SK-N-SH (cell line): ENCODE results near the gene C8A. TPM values are rescaled to one million over a fixed set of nuclear protein-coding genes. Genes with fewer than 3 reads are reported as not detected.

Experiments
- CTCF ChIA-PET: fragments of 300-600, 350-600 bp; formaldehyde crosslinking; extraction: SDS; loops from one replicate; lab custom pipeline; 2021; lab: Yijun Ruan, JAX
- POLR2A ChIA-PET: fragments of 350-600 bp; sonication (Branson Sonifier 250); formaldehyde crosslinking; extraction: SDS; loops from one replicate; lab custom pipeline; 2020; ENCODE audit warnings: antibody characterized with exemption, inconsistent platforms; lab: Yijun Ruan, JAX
- DNase-seq: peaks from one replicate; pipeline ENCODE4 v3.0.0; 2012
- H2AFZ ChIP-seq: fragments of 200-600 bp; sonication (generic); 2 replicates; pipeline ENCODE4 v1.8.1; 2016; ENCODE audit warnings: antibody characterized with exemption, mild to moderate bottlenecking, low read depth
- H3F3A ChIP-seq: fragments of 200-600 bp; sonication (generic); replicated peaks from 2 replicates; pipeline ENCODE3; 2016; ENCODE audit warnings: antibody characterized with exemption, mild to moderate bottlenecking; ENCODE audit not compliant: insufficient read depth
- H3K27ac ChIP-seq, 2 experiments: fragments of 200-500 bp in 1 of 2; fragments of 200-600 bp in 1 of 2; sonication (Bioruptor generic) in 1 of 2; sonication (generic), shearing (Covaris generic) in 1 of 2; 2 replicates each; pipeline versions ENCODE4 v1.5.1 to v1.6.1; 2014 to 2016; ENCODE audit warnings: low read depth in 2 of 2, inconsistent platforms in 1 of 2, low read length in 1 of 2, mild to moderate bottlenecking in 1 of 2, mixed read lengths in 1 of 2
- H3K27me3 ChIP-seq: fragments of 200-600 bp; sonication (generic), shearing (Covaris generic); 2 replicates; pipeline ENCODE4 v1.6.1; 2016; ENCODE audit warnings: mixed run types; ENCODE audit not compliant: insufficient read depth
- H3K36me3 ChIP-seq, 2 experiments: fragments of 200-500 bp in 1 of 2; fragments of 200-600 bp in 1 of 2; sonication (Bioruptor generic) in 1 of 2; sonication (generic) in 1 of 2; replicated peaks in 1 of 2; 2 replicates each; pipeline versions ENCODE3 to v1.5.1; 2014 to 2016; ENCODE audit warnings: low read length in 1 of 2, mild to moderate bottlenecking in 1 of 2; ENCODE audit not compliant: insufficient read depth in 2 of 2, control insufficient read depth in 1 of 2
- H3K4me1 ChIP-seq, 2 experiments: fragments of 200-500 bp in 1 of 2; fragments of 200-600 bp in 1 of 2; sonication (Bioruptor generic) in 1 of 2; sonication (generic), shearing (Covaris generic) in 1 of 2; 2 replicates each; pipeline versions ENCODE4 v1.5.1 to v1.6.1; 2014 to 2016; ENCODE audit warnings: low read depth in 1 of 2, low read length in 1 of 2, mixed run types in 1 of 2; ENCODE audit not compliant: insufficient read depth in 2 of 2, control insufficient read depth in 1 of 2
- H3K4me2 ChIP-seq: fragments of 200-600 bp; sonication (generic), shearing (Covaris generic); 2 replicates; pipeline ENCODE4 v1.6.1; 2017; ENCODE audit warnings: mixed run types
- H3K4me3 ChIP-seq, 2 experiments: fragments of 200-500 bp in 1 of 2; fragments of 200-600 bp in 1 of 2; sonication (Bioruptor generic) in 1 of 2; sonication (generic), shearing (Covaris generic) in 1 of 2; 2 replicates each; pipeline versions ENCODE4 v1.5.1 to v1.8.1; 2014 to 2016; ENCODE audit warnings: low read depth in 2 of 2, inconsistent platforms in 1 of 2, low read length in 1 of 2, mild to moderate bottlenecking in 1 of 2, mixed read lengths in 1 of 2, moderate library complexity in 1 of 2
- H3K79me2 ChIP-seq: fragments of 200-600 bp; sonication (generic); 2 replicates; pipeline ENCODE4 v1.8.1; 2017; ENCODE audit warnings: mild to moderate bottlenecking; ENCODE audit not compliant: insufficient read depth
- H3K9ac ChIP-seq: fragments of 200-600 bp; sonication (generic); 2 replicates; pipeline ENCODE4 v1.6.1; 2017; ENCODE audit warnings: mixed run types
- H3K9me2 ChIP-seq: fragments of 200-600 bp; sonication (generic); 2 replicates; pipeline ENCODE4 v1.6.1; 2017; ENCODE audit warnings: mixed run types
- H3K9me3 ChIP-seq: fragments of 200-600 bp; sonication (generic); 2 replicates; pipeline ENCODE4 v1.6.1; 2017; ENCODE audit warnings: mixed run types, mild to moderate bottlenecking, moderate library complexity
- H4K20me1 ChIP-seq: fragments of 200-600 bp; sonication (generic); 2 replicates; pipeline ENCODE4 v1.6.1; 2017; ENCODE audit warnings: mild to moderate bottlenecking, mixed run types; ENCODE audit not compliant: insufficient read depth
- EP300 ChIP-seq, 2 experiments: IDR thresholded peaks; 2 replicates each; pipeline versions ENCODE4 v1.4.0 to v1.6.1; 2012; ENCODE audit warnings: borderline replicate concordance in 1 of 2, low read depth in 1 of 2, low read length in 1 of 2
- FOSL2 ChIP-seq: IDR thresholded peaks from 2 replicates; pipeline ENCODE4 v1.4.0; 2012; ENCODE audit warnings: low read depth, mild to moderate bottlenecking, moderate library complexity, borderline replicate concordance
- FOXM1 ChIP-seq: IDR thresholded peaks from 2 replicates; pipeline ENCODE4 v1.4.0; 2012; ENCODE audit warnings: low read depth, mild to moderate bottlenecking
- JUND ChIP-seq: IDR thresholded peaks from 2 replicates; pipeline ENCODE4 v1.4.0; 2012
- NFIC ChIP-seq: IDR thresholded peaks from 2 replicates; pipeline ENCODE4 v1.4.0; 2012; ENCODE audit warnings: borderline replicate concordance
- PBX3 ChIP-seq: IDR thresholded peaks from 2 replicates; pipeline ENCODE4; 2012
- POLR2AphosphoS5 ChIP-seq: IDR thresholded peaks from 2 replicates; pipeline ENCODE4 v1.6.1; 2012; ENCODE audit warnings: low read depth, low read length
- RXRA ChIP-seq: IDR thresholded peaks from 2 replicates; pipeline ENCODE4 v1.4.0; 2012; ENCODE audit warnings: low read depth, mild to moderate bottlenecking, borderline replicate concordance
- SMC3 ChIP-seq: IDR thresholded peaks from 2 replicates; pipeline ENCODE4 v1.6.1; 2012; ENCODE audit warnings: low read depth, low read length, improper control_type of control experiment
- TEAD4 ChIP-seq: IDR thresholded peaks from 2 replicates; pipeline ENCODE4 v1.4.0; 2012; ENCODE audit warnings: mild to moderate bottlenecking, borderline replicate concordance; ENCODE audit not compliant: insufficient read depth
- YY1 ChIP-seq: IDR thresholded peaks from 2 replicates; pipeline ENCODE4 v1.4.0; 2012; ENCODE audit warnings: low read depth, mild to moderate bottlenecking
- ZBTB33 ChIP-seq: IDR thresholded peaks from 2 replicates; pipeline ENCODE4 v1.4.0; 2012; ENCODE audit warnings: low read depth, borderline replicate concordance
- WGBS: methylation state at CpG from one replicate; pipeline ENCODE4 v1.1.6; 2017; ENCODE audit warnings: low lambda C conversion rate; 5-methylcytosine and 5-hydroxymethylcytosine counted together
- polyA plus RNA-seq, 3 experiments: library from polyadenylated mRNA; depleted of rRNA; stranded (reverse); fragments of >200 nt; gene quantifications; 2 replicates each; pipeline ENCODE4 v1.2.3, GENCODE V29; 2012

C8A gene
- polyA plus RNA-seq, 1 of the 3 experiments (the other 2 are of a cell fraction), result not detected

- no peaks in the 10 kb centered on the region for H3F3A ChIP-seq
- H3K27ac ChIP-seq, result no peak overlapping the region
- no peak overlapping the region for H3K9ac ChIP-seq
- TF ChIP-seq FOSL2 (no peak), NFIC (no peak), PBX3 (no peak), POLR2AphosphoS5 (no peak)
- no peaks in the 10 kb centered on the region for H3K79me2 ChIP-seq
- no peak overlapping the region for H3K4me3 ChIP-seq
- 67% methylated on average over 1 of the region's 1 CpG for WGBS
- POLR2A ChIA-PET, result no interaction called here
- H3K9me3 ChIP-seq, result no peaks in the 10 kb centered on the region
- H3K4me1 ChIP-seq, result no peaks in the 10 kb centered on the region; a peak in 1 of 4 replicates
- no peaks in the 10 kb centered on the region for H3K36me3 ChIP-seq
- no peak overlapping the region for H3K4me2 ChIP-seq
- H3K9me2 ChIP-seq, result no peaks in the 10 kb centered on the region
- H3K27me3 ChIP-seq, result no peaks in the 10 kb centered on the region
- H4K20me1 ChIP-seq, result no peaks in the 10 kb centered on the region
- no peak overlapping the region for H2AFZ ChIP-seq
- CTCF ChIA-PET, result interaction anchor here (1.1 kb wide), 1 partner anchor 10 kb away, joined by 3 read pairs; no protein-coding TSS in a partner anchor
- no peak for DNase-seq
These were observed 49.2 kb downstream of the C8A start for GRCh38 chr1:56903778-56904177.

GRCh38 chr1:56904663-56905397, 50.2 kb downstream of the C8A start:
- TF ChIP-seq FOXM1 (no peak), SMC3 (no peak), YY1 (no peak), ZBTB33 (no peak), TEAD4 (no peak), PBX3 (no peak), EP300 (IDR thresholded peaks at IDR 0.05; ENCODE audit: borderline replicate concordance in 1 of 2, low read depth in 1 of 2, low read length in 1 of 2) (no peak), RXRA (no peak), JUND (no peak), NFIC (no peak)
- TF ChIP-seq, all 33 proteins: peak for 0
- H3K4me2 ChIP-seq, result no peak overlapping the region
- H2AFZ ChIP-seq, result no peak overlapping the region
- no peaks in the 10 kb centered on the region for H3K36me3 ChIP-seq
- no peaks in the 10 kb centered on the region for H3K79me2 ChIP-seq
- ChIA-PET CTCF (interaction anchor here (1.1 kb wide), 1 partner anchor 9 kb away, joined by 3 read pairs; no protein-coding TSS in a partner anchor), POLR2A (no interaction called here)
- no peaks in the 10 kb centered on the region for H3K9me3 ChIP-seq
- no peaks in the 10 kb centered on the region for H4K20me1 ChIP-seq
- H3K27ac ChIP-seq, result no peak overlapping the region
- no peak for DNase-seq
- H3K9me2 ChIP-seq, result no peaks in the 10 kb centered on the region
- no peak overlapping the region for H3K4me3 ChIP-seq
- no peak overlapping the region for H3K9ac ChIP-seq
- no peaks in the 10 kb centered on the region; a peak in 1 of 4 replicates for H3K4me1 ChIP-seq
- H3F3A ChIP-seq, result no peaks in the 10 kb centered on the region
- H3K27me3 ChIP-seq, result no peaks in the 10 kb centered on the region
- WGBS, result 41% methylated on average over 2 of the region's 2 CpGs
